Measurements from ENCODE around the gene PTMS. TPM values are rescaled to one million over a fixed set of nuclear protein-coding genes. Genes with fewer than 3 reads are reported as not detected.

The PTMS gene
- polyA plus RNA-seq, 1 experiment = 234 TPM

DNA sequence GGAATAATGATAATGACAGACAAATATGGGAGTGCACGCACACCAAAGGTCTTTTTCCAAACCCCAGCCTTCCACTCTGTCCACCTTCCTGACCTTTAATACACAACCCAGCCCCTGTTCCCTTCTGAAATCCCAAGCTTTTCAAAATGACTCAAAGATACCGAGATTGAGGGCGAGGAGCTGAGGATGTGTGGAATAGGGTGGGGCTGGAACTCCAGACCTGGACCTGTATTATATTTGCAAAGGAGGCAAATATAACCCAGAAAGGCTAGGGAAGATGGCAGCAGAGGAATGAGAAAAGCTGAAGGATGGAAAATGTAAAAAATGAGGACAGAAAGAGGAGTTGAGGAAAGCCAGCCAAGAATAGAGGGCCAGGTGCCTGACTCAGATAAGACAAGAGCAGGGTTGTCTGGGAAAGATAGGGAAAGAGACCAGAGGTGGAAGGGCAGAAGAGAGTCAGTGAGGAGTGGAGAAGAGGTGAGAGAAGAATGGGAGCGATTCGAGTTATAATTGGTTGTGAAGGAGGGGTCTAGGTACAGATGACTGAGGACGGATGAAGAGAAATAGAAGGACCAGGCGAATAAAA, 1.0 kb upstream of the PTMS start:
- Histone ChIP-seq H3K36me3 (ENCODE audit: control insufficient read depth, insufficient read depth, low read length) (peaks cover 4% of the 10 kb centered on the region), H3K27me3 (ENCODE audit: control insufficient read depth, insufficient read depth, low read length) (no peaks in the 10 kb centered on the region), H3K4me3 (ENCODE audit: low read depth, low read length) (no peak overlapping the region)
- POLR2A ChIA-PET = interaction anchor here (1.0 to 1.5 kb wide), 3 partner anchors 13 to 56 kb away, joined by 3 to 8 read pairs (median 5); no protein-coding TSS in a partner anchor
- CTCF ChIA-PET = interaction anchor here (1.2 to 5.6 kb wide), 7 partner anchors 12 to 103 kb away, joined by 4 to 103 read pairs (median 9); partner anchors contain the start of genes MLF2 and ZNF384
- TF ChIP-seq, protein P1, sequence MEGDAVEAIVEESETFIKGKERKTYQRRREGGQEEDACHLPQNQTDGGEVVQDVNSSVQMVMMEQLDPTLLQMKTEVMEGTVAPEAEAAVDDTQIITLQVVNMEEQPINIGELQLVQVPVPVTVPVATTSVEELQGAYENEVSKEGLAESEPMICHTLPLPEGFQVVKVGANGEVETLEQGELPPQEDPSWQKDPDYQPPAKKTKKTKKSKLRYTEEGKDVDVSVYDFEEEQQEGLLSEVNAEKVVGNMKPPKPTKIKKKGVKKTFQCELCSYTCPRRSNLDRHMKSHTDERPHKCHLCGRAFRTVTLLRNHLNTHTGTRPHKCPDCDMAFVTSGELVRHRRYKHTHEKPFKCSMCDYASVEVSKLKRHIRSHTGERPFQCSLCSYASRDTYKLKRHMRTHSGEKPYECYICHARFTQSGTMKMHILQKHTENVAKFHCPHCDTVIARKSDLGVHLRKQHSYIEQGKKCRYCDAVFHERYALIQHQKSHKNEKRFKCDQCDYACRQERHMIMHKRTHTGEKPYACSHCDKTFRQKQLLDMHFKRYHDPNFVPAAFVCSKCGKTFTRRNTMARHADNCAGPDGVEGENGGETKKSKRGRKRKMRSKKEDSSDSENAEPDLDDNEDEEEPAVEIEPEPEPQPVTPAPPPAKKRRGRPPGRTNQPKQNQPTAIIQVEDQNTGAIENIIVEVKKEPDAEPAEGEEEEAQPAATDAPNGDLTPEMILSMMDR (IDR thresholded peaks at IDR 0.05; ENCODE audit: insufficient read depth, low read depth, low read length) = no peak
- DNase-seq (ENCODE audit: low read depth) = no peak

DNA sequence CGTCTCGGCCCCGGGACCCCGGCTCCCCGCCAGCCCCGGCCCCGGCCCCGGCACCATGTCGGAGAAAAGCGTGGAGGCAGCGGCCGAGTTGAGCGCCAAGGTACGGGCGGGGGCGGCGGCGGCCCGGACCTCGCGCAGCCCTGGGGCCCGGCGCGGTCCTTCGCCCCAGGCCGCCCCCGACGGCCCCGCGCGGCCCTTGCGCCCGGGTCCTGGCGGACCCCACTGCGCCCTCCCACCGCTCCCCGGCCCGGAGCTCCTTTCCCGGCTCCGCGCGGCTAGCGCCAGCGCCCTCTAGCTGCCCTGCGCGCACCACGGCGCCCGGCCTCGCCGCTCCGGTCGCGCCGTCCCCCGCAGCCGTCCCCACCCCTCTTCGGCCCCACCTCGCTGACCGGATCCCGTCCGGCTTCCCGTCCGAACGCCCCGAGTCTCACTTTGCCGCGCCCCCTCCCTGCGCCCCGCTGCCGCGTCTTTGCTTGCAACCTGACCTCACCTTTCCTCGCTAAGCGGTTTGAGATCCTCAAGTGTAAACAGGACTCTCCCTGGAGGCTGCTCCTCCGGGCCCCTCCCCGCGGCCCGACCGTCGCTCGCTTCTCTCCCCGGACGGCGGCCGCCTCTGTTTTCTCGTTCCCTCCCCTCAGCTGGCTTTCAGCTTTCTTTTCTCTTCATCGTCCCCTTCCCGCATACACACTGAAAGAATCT, 637 bp downstream of the PTMS start:
- ChIA-PET CTCF (interaction anchor here (0.6 to 5.6 kb wide), 23 partner anchors 8 to 256 kb away, joined by 3 to 103 read pairs (median 5); partner anchors contain the start of genes CDCA3, MLF2, USP5 and ZNF384), POLR2A (interaction anchor here (0.9 to 1.9 kb wide), 3 partner anchors 12 to 77 kb away, joined by 4 to 18 read pairs (median 14); partner anchors contain the start of genes MLF2 and ZNF384)

DNA sequence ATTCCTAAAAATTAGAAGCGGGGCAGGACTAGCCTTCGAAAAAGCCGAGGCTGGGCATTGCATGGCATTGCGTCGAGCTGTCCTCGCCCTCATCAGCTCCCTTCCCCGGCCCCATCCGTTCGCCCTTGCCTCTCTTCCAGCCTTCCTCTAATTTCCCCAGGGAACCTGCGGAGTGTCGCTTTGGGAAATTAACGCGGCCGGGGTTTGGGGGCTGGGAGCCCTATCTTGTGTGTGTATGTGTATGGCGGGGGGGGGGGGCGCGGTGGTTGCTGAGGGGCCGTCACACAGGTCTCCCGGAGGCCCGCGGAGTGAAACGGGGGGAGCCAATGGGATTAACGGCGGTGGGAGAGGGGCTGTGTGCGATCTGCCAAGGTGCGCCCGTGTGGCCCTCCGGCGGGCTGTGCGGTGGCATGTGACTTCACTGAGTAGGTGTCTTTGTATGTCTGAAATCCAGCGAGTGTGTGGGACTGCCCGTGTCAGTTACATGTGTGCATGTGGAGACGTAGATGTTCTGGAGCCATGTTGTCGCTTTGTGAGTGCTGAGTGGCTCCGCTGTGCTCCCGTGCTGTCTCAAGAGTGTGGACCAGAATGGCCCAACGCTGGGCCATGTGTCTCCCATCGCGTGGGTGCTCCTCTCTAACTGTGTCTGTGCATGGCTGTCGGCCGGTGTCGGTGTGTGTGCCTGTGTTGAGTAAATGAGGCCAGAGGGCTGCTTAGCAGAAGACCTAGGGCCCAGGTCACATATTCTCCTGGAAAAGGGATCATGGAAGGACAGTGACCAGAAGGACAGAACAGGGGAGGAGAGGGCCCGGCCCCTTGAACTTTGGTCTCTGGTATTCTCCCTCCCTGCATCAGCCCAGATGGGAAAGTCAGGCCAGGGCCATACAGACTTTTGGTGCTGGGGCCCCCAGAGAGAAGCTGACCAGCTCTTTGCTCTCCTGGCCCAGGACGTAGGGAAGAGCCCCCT, 1.5 kb downstream of the PTMS start:
- TF ChIP-seq, protein P1 (IDR thresholded peaks at IDR 0.05; ENCODE audit: insufficient read depth, low read depth, low read length) = no peak
- Histone ChIP-seq H3K4me3 (ENCODE audit: low read depth, low read length) (peak overlapping the region; percentile 59), H3K27me3 (ENCODE audit: control insufficient read depth, insufficient read depth, low read length) (no peaks in the 10 kb centered on the region), H3K36me3 (ENCODE audit: control insufficient read depth, insufficient read depth, low read length) (peaks cover 13% of the 10 kb centered on the region)
- no peak for DNase-seq (ENCODE audit: low read depth)
- POLR2A ChIA-PET = interaction anchor here (1.7 to 1.9 kb wide), 2 partner anchors 14 to 78 kb away, joined by 14 to 18 read pairs; partner anchors contain the start of genes MLF2 and ZNF384
- CTCF ChIA-PET = interaction anchor here (0.6 to 5.6 kb wide), 18 partner anchors 7 to 255 kb away, joined by 3 to 103 read pairs (median 6); partner anchors contain the start of genes MLF2 and ZNF384

More for the DNA sequence above, 637 bp downstream of the PTMS start:
- Histone ChIP-seq H3K4me3 (ENCODE audit: low read depth, low read length) (peak overlapping the region; percentile 59), H3K36me3 (ENCODE audit: control insufficient read depth, insufficient read depth, low read length) (peaks cover 13% of the 10 kb centered on the region), H3K27me3 (ENCODE audit: control insufficient read depth, insufficient read depth, low read length) (no peaks in the 10 kb centered on the region)
- TF ChIP-seq, protein P1 (IDR thresholded peaks at IDR 0.05; ENCODE audit: insufficient read depth, low read depth, low read length) = peak; percentile 38; the same call in 1 of the 2 replicates
- DNase-seq (ENCODE audit: low read depth) = no peak

DNA sequence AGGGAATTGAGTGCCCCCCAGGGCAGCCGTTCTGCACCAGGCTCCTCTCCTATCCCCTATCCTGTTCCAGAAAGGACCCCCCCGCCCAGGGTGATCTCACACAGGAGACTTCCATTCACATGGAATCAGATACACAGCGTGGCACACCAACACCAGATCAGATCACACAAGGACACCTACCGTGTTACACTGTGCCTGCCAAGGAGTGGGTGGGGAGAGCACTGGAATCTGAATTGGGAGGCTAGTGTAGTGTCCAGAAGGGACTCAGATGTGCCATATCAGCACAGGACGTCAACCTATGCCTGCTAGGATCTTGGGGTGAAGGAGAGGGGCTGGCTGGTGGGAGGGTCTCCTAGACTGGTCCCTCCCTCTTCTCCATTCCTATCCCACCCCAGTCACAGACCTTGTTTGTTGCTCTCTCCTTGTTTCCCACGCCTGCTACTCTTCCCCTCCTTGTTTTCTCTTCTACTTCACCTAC, 2.3 kb downstream of the PTMS start:
- no peak for DNase-seq (ENCODE audit: low read depth)
- POLR2A ChIA-PET = no interaction called here
- H3K4me3 ChIP-seq (ENCODE audit: low read depth, low read length) = peak overlapping the region; percentile 59
- TF ChIP-seq, protein P1 (IDR thresholded peaks at IDR 0.05; ENCODE audit: insufficient read depth, low read depth, low read length) = no peak
- H3K27me3 ChIP-seq (ENCODE audit: control insufficient read depth, insufficient read depth, low read length) = no peaks in the 10 kb centered on the region
- peaks cover 13% of the 10 kb centered on the region for H3K36me3 ChIP-seq (ENCODE audit: control insufficient read depth, insufficient read depth, low read length)
- CTCF ChIA-PET = interaction anchor here (5.1 to 5.6 kb wide), 2 partner anchors 10 to 15 kb away, joined by 43 to 103 read pairs; partner anchors contain the start of gene MLF2

Data from BJ (cell line).